HuH-7 (cell line): ENCODE data around the gene GARRE1.
"Not testable (repeated sequence)": the region's sequence is repeated elsewhere in the genome, so short reads cannot be mapped to it uniquely, and the experiment has no call there.

Source experiments
- DNase-seq: peaks from one replicate; pipeline ENCODE4 v3.0.0; 2011; ENCODE audit warnings: low spot score

The GARRE1 gene

DNA sequence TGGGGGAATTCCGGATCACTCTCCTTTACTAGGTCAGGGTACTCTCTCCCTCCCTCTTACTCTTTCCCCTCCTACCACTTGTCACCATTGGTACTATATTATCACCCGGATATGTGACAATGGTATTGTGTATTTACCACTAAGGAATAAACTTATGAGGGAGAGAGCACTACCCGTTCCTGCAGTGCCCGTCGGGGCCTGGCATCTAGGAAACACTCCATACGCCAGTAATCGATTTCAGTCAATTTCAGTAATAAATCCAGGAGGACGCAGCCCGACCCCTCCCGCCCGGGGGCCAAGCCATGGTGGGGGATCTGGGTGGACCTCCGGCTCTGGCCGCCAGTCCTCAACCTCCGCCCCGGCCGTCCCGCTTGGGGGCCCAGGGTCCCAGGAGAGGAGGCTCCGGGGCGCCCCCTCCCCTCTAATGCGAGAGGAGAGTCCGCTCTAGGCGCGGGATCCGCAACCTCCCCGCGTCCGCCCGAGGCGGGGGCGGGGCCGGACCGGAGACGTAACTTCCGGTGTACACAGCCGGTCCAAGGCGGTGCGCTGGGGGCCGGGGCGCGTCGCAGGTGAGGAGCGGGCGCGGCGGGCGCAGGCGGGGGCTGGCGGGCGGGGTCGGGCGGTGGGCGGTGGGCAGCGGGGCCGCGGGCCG lies at the start of gene GARRE1:
GARRE1 (plus strand) TSS at position 509 of the 652 bp plus-strand sequence. CDS start 45,920 bp downstream, outside the sequence.
- DNase-seq: peak; percentile 95

- DNase-seq: not testable (repeated sequence)
Measured at GRCh38 chr19:34205324-34205723, 49.0 kb upstream of the GARRE1 start.

- DNase-seq: no peak
Measured at GRCh38 chr19:34208291-34208884, 46.0 kb upstream of the GARRE1 start.

- no peak for DNase-seq
Measured at GRCh38 chr19:34209726-34210125, 44.6 kb upstream of the GARRE1 start.

GRCh38 chr19:34213283-34213682 lies 41.1 kb upstream of the GARRE1 start:
- DNase-seq: no peak

- DNase-seq: no peak
Measured at GRCh38 chr19:34214040-34214439, 40.3 kb upstream of the GARRE1 start.

DNA sequence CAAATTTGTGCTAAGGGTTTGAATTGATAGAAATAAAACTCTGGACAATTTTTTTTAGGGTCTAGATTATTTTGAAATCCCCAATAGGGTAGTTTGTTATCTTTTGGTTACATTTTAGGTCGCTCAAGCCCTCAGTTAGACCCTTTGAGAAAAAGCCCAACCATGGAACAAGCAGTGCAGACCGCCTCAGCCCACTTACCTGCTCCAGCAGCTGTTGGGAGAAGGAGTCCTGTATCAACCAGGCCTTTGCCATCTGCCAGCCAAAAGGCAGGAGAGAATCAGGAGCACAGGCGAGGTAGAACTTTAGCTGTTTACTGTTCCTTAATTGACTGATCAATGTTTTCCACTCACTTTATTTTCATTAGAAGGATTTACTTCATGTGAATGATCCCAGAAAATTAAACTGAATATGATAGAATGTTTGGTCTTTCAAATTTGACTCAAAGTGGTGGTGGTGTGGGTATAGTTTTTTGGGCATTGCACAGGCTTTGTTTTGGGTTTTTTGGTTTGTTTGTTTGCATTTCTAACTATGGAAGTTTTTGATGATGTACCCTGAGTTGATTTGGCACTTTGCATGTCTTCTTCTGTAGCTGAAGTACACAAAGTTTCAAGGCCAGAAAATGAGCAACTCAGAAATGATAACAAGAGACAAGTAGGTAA lies 39.2 kb upstream of the GARRE1 start:
- no peak for DNase-seq

- DNase-seq: no peak
Measured at GRCh38 chr19:34215666-34216038, 38.7 kb upstream of the GARRE1 start.

GRCh38 chr19:34216745-34217219 lies 37.6 kb upstream of the GARRE1 start:
- DNase-seq: not testable (repeated sequence)

DNA sequence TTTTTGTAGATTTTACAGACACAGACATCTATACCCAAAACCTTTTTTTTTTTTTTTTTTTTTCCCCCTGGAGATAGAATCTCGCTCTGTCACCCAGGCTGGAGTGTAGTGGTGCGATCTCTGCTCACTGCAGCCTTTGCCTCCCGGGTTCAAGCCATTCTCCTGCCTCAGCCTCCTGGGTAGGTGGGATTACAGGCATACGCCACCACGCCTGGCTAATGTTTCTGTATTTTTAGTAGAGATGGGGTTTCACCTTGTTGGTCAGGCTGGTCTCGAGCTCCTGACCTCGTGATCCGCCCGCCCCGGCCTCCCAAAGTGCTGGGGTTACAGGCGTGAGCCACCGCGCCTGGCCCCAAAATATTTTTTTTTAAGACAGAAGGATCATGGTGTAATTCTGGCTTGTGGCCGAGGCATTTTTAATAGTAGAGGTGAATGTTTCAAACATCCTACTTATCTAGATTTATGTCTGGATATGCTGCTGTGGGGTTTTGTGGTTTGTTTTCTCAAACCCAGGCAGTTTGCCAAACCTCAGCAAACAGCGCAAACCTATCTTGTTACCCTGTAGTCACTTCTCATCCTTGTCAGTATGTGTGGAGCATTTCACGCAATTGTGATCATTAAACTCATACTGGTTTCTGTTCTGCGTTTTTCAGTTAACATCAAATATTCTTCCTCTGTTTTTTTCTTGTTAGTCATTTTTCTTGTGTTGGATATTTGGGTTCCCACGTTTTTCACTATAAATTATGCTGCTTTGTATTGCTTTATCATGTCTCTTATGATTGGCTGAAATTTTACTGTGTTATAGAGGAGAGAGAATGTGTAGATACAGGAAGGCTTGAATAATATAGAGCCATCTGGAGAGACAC lies 36.2 kb upstream of the GARRE1 start:
- no peak for DNase-seq

DNA sequence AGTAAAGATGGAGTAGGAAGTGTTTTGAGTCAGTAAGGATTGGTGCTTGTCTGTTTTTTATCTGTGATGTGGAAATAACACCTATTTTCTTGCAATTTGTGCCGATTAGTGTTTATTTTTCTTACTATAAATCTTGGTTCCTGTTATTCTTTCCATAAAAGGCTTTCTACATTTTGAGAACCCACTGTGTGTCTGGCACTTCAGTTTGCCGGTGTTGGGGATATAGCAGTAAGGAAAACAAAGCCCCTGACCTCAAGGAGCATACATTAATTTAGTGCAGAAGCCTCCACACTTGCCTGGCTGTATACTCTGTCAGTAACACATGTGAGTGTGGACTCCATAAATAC lies 35.6 kb upstream of the GARRE1 start:
- DNase-seq: no peak

DNA sequence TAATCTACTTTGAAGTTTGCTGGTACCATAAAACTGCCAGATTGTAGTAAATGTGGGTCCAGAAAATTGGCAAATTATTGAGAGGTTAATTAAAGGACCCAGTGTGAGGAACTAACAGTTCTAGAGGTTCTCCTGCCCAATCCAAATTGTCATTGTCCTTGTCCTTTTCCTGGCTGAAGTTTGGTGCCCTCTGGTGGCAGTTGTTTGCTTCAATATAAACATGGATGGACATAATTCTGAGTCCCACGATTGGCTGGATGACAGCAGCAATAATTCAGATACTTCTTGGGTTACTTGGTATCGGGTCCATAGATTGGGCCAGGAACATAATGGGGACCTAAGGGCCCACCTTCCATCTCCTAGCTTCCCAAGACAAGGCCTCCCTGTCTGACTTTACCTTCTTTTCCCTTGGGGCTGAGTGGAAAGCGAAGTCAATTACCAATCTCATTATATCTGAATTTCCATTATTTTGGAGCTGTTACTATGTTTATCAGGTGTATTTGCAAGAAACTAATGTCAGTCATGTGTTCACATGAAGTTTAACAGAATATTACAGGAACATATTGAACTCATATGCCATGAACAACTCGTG lies 33.8 kb upstream of the GARRE1 start:
- DNase-seq: peak; percentile 61

- DNase-seq: no peak
Measured at GRCh38 chr19:34222386-34222785, 32.0 kb upstream of the GARRE1 start.

DNA sequence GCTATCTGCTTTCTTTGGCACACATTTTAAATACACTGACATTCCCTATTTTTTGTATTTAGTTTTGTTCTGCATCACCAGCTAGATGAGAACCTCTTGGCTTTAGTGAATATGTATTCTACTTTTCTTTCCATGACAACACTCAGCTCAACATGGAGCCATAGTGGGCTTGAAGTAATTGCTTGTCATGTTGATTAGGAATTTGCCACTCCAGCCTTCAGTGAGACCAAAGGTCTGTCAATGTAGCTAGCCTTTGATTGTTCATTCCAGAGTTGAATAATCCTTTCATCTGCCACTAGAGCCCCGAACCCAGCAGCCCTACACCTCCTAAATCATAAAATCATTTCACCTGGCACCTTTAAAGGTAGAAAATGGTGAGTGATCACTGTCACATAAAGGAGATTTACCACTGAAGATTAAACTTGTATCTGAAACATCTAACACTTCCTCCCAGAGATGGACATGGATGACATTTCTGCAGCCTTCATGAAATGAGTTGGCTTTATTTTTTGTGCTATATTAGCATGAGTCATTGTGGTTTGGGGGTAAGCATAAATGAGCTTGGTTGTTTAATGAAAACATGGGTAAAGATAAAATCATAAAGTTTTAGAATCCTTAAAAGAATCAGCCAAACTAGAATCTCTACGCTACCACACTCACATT lies 29.2 kb upstream of the GARRE1 start:
- DNase-seq: no peak

GRCh38 chr19:34225659-34226015 lies 28.7 kb upstream of the GARRE1 start:
- no peak for DNase-seq

DNA sequence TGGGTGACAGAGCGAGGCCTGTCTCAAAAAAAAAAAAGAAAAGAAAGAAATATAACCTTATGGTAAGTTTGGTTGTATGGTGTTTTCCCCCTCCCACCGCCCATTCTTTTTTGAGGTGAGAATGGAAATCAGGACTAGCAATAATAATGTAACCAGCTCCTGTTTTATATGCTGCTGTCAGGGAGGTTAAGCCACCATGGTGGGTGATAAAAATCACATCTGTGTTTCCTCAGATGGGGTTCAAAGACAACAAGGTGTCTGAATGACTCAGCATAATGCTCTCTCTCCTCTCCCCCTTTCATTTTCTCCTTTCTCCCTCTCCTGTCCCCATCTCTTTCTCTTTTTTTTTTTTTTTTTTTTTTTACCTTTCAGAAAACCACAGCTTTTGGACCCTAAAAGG lies 28.3 kb upstream of the GARRE1 start:
- DNase-seq: no peak

- no peak for DNase-seq
Measured at GRCh38 chr19:34228347-34228746, 26.0 kb upstream of the GARRE1 start.

DNA sequence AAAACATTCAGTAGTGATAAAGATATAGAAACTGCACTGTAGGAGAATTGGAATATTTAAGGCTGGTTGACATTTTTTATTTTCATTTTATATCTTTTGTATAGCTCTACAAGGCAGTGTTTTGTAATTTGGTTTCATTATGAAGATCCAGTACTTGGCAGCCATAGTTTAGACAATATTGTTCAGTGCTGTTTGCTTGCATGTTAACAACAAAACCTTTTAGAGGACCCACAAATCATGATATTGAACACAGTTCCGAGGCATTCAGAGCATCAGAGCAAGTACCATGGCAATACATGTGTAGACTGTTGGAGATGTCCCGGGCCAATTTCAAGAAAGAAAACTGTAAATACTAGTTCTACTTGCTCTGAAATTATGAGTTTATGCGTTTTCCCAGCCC lies 25.6 kb upstream of the GARRE1 start:
- DNase-seq: no peak

- no peak for DNase-seq
Measured at GRCh38 chr19:34229721-34230120, 24.6 kb upstream of the GARRE1 start.

- no peak for DNase-seq
Measured at GRCh38 chr19:34230820-34231219, 23.5 kb upstream of the GARRE1 start.

DNA sequence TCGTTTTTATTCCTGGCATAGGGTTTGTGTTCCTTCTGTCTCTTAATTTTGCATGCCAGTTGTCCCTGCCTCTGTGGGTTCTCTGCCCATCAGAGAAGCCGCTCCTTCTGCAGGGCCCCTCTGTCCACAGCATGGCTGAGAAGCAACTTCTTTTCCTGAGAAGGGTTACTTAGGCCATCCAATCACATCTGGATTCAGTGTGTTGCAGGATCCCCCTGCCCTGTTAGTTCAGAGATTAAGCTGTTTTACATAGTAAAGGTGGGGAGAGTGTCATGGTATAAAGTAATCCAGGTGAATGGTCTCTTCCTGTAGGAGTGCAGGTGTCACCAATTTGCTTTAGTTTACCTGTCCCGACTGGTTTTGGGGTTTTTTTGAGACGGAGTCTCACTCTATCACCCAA lies 22.9 kb upstream of the GARRE1 start:
- DNase-seq: no peak
